ENCODE results near the gene GRIK1.

The GRIK1 gene

GRCh38 chr21:29803191-29803590 lies 136.6 kb downstream of the GRIK1 start:
- DNase-seq (ENCODE audit: insufficient read length) = no peak
- no peak for FAIRE-seq
- TF ChIP-seq POLR2AphosphoS5 (IDR thresholded peaks at IDR 0.05; ENCODE audit: low read depth, low read length) (no peak), TAF1 (IDR thresholded peaks at IDR 0.05; ENCODE audit: borderline replicate concordance, low read depth, low read length) (no peak), POLR2A (IDR thresholded peaks at IDR 0.05; ENCODE audit: low read depth, low read length) (no peak)

DNA sequence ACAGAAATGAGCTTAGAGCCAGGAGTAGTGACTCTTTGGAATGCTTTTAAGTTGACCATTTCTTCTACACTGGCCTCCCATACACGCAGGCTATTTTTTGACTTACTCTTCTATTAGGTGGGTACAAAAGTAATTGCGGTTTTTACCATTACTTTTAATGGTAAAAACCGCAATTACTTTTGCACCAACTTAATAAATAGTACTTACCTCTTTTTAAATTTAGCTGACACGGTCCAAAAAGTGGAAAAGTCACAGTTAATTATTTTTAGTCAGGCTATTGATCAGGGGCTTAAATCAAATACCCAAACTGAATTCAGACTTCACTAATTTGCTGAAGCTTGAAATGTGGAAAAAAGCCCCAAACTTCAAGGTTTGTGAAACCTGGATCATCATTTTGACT lies 138.7 kb downstream of the GRIK1 start:
- TF ChIP-seq POLR2A (IDR thresholded peaks at IDR 0.05; ENCODE audit: low read depth, low read length) (no peak), POLR2AphosphoS5 (IDR thresholded peaks at IDR 0.05; ENCODE audit: low read depth, low read length) (no peak), TAF1 (IDR thresholded peaks at IDR 0.05; ENCODE audit: borderline replicate concordance, low read depth, low read length) (no peak)
- no peak for DNase-seq (ENCODE audit: insufficient read length)
- no peak for FAIRE-seq

DNA sequence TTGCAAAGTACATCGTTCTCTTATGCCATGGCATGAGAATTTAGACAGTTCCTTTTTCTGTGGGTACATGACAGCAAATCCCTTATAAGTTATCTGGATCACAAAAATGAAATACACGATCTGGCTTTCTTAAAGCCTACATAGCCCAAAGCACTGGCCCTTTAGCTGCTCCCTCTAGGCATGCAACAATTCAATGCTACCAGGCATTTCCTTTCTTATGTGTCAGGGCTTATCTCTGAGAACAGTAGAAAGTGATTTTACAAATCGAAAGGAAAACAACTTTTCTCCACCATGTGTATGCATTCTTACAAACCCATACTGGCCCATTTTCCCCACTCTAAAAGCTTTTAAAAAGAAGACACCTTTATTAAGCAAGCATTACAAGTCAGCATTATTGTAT lies 139.7 kb downstream of the GRIK1 start:
- DNase-seq (ENCODE audit: insufficient read length) (no peak), FAIRE-seq (no peak)
- TF ChIP-seq POLR2A (IDR thresholded peaks at IDR 0.05; ENCODE audit: low read depth, low read length) = no peak
- TF ChIP-seq POLR2AphosphoS5 (IDR thresholded peaks at IDR 0.05; ENCODE audit: low read depth, low read length) = no peak
- TF ChIP-seq TAF1 (IDR thresholded peaks at IDR 0.05; ENCODE audit: borderline replicate concordance, low read depth, low read length) = no peak

- DNase-seq (ENCODE audit: insufficient read length) (no peak), FAIRE-seq (no peak)
- TF ChIP-seq TAF1 (IDR thresholded peaks at IDR 0.05; ENCODE audit: borderline replicate concordance, low read depth, low read length) = no peak
These were observed 141.0 kb downstream of the GRIK1 start for GRCh38 chr21:29798840-29799239.

DNA sequence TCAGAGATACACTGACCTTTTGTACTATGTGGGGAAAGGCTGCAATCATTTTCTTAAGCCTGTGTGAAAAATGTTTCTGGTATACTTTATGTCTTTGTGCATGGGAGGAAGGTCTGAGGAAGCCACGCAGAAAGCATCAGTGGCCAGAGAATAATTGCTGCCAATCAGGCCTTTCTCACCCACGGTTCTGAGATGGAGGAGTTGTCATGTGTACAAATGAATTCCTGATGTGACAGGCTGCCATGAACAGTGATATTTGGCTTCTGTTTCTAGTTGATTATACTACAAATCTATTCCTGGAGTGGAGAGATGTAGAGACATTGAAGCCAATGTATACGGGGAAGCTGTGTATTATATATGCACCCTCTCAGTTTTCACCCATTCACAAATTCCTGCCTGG lies 142.6 kb downstream of the GRIK1 start:
- no peak for DNase-seq (ENCODE audit: insufficient read length)
- no peak for FAIRE-seq
- TF ChIP-seq TAF1 (IDR thresholded peaks at IDR 0.05; ENCODE audit: borderline replicate concordance, low read depth, low read length) (no peak), POLR2A (IDR thresholded peaks at IDR 0.05; ENCODE audit: low read depth, low read length) (no peak), POLR2AphosphoS5 (IDR thresholded peaks at IDR 0.05; ENCODE audit: low read depth, low read length) (no peak)

- DNase-seq (ENCODE audit: insufficient read length) = no peak
- FAIRE-seq = no peak
- TF ChIP-seq POLR2A (IDR thresholded peaks at IDR 0.05; ENCODE audit: low read depth, low read length) (no peak), POLR2AphosphoS5 (IDR thresholded peaks at IDR 0.05; ENCODE audit: low read depth, low read length) (no peak), TAF1 (IDR thresholded peaks at IDR 0.05; ENCODE audit: borderline replicate concordance, low read depth, low read length) (no peak)
These were observed 146.1 kb downstream of the GRIK1 start for GRCh38 chr21:29793712-29794111.

- FAIRE-seq (no peak), DNase-seq (ENCODE audit: insufficient read length) (no peak)
- no peak for TF ChIP-seq TAF1 (IDR thresholded peaks at IDR 0.05; ENCODE audit: borderline replicate concordance, low read depth, low read length)
- no peak for TF ChIP-seq POLR2A (IDR thresholded peaks at IDR 0.05; ENCODE audit: low read depth, low read length)
- no peak for TF ChIP-seq POLR2AphosphoS5 (IDR thresholded peaks at IDR 0.05; ENCODE audit: low read depth, low read length)
These were observed 150.4 kb downstream of the GRIK1 start for GRCh38 chr21:29789393-29789792.

GRCh38 chr21:29788752-29789151 lies 151.0 kb downstream of the GRIK1 start:
- TF ChIP-seq TAF1 (IDR thresholded peaks at IDR 0.05; ENCODE audit: borderline replicate concordance, low read depth, low read length) (no peak), POLR2A (IDR thresholded peaks at IDR 0.05; ENCODE audit: low read depth, low read length) (no peak), POLR2AphosphoS5 (IDR thresholded peaks at IDR 0.05; ENCODE audit: low read depth, low read length) (no peak)
- FAIRE-seq (no peak), DNase-seq (ENCODE audit: insufficient read length) (no peak)

- FAIRE-seq = no peak
- DNase-seq (ENCODE audit: insufficient read length) = no peak
- TF ChIP-seq TAF1 (IDR thresholded peaks at IDR 0.05; ENCODE audit: borderline replicate concordance, low read depth, low read length) (no peak), POLR2A (IDR thresholded peaks at IDR 0.05; ENCODE audit: low read depth, low read length) (no peak), POLR2AphosphoS5 (IDR thresholded peaks at IDR 0.05; ENCODE audit: low read depth, low read length) (no peak)
These were observed 152.4 kb downstream of the GRIK1 start for GRCh38 chr21:29787361-29787909.

- TF ChIP-seq POLR2AphosphoS5 (IDR thresholded peaks at IDR 0.05; ENCODE audit: low read depth, low read length) (no peak), TAF1 (IDR thresholded peaks at IDR 0.05; ENCODE audit: borderline replicate concordance, low read depth, low read length) (no peak), POLR2A (IDR thresholded peaks at IDR 0.05; ENCODE audit: low read depth, low read length) (no peak)
- FAIRE-seq (no peak), DNase-seq (ENCODE audit: insufficient read length) (no peak)
These were observed 153.1 kb downstream of the GRIK1 start for GRCh38 chr21:29786496-29787360.

- FAIRE-seq = no peak
- no peak for TF ChIP-seq POLR2AphosphoS5 (IDR thresholded peaks at IDR 0.05; ENCODE audit: low read depth, low read length)
- DNase-seq (ENCODE audit: insufficient read length) = no peak
These were observed 162.6 kb downstream of the GRIK1 start for GRCh38 chr21:29777160-29777559.

- no peak for DNase-seq (ENCODE audit: insufficient read length)
- no peak for FAIRE-seq
These were observed 164.3 kb downstream of the GRIK1 start for GRCh38 chr21:29775462-29775861.

More at GRCh38 chr21:29775462-29775861, 164.3 kb downstream of the GRIK1 start:
- no peak for TF ChIP-seq POLR2A (IDR thresholded peaks at IDR 0.05; ENCODE audit: low read depth, low read length)
- TF ChIP-seq TAF1 (IDR thresholded peaks at IDR 0.05; ENCODE audit: borderline replicate concordance, low read depth, low read length) = no peak
- TF ChIP-seq POLR2AphosphoS5 (IDR thresholded peaks at IDR 0.05; ENCODE audit: low read depth, low read length) = no peak
